Measurements from ENCODE around the gene FMNL2. TPM values are rescaled to one million over a fixed set of nuclear protein-coding genes. Genes with fewer than 3 reads are reported as not detected.
A peak's percentile ranks its signal among the peaks of the same experiment; 100 is the strongest.

Gene FMNL2
- total RNA-seq, 1 donor from 2014 or later, result 24.7 TPM

- DNase-seq (ENCODE audit: low read depth) (no peak), FAIRE-seq (no peak)
- no peaks in the 10 kb centered on the region for H3K36me3 ChIP-seq (ENCODE audit: control insufficient read depth, insufficient read depth, low read length)
- no peak overlapping the region for H3K4me3 ChIP-seq (ENCODE audit: low read depth, low read length)
- no peaks in the 10 kb centered on the region for H3K27me3 ChIP-seq (ENCODE audit: control insufficient read depth, insufficient read depth, low read length)
- no peak for TF ChIP-seq CTCF (IDR thresholded peaks at IDR 0.05; ENCODE audit: insufficient read depth, low read length, severe bottlenecking)
Observed at GRCh38 chr2:152342259-152343046, 7.5 kb downstream of the FMNL2 start.

GRCh38 chr2:152343426-152343825 lies 8.5 kb downstream of the FMNL2 start:
- Histone ChIP-seq H3K4me3 (ENCODE audit: low read depth, low read length) (no peak overlapping the region), H3K36me3 (ENCODE audit: control insufficient read depth, insufficient read depth, low read length) (no peaks in the 10 kb centered on the region), H3K27me3 (ENCODE audit: control insufficient read depth, insufficient read depth, low read length) (no peaks in the 10 kb centered on the region)
- TF ChIP-seq CTCF (IDR thresholded peaks at IDR 0.05; ENCODE audit: insufficient read depth, low read length, severe bottlenecking), result no peak
- FAIRE-seq (no peak), DNase-seq (ENCODE audit: low read depth) (no peak)

DNA sequence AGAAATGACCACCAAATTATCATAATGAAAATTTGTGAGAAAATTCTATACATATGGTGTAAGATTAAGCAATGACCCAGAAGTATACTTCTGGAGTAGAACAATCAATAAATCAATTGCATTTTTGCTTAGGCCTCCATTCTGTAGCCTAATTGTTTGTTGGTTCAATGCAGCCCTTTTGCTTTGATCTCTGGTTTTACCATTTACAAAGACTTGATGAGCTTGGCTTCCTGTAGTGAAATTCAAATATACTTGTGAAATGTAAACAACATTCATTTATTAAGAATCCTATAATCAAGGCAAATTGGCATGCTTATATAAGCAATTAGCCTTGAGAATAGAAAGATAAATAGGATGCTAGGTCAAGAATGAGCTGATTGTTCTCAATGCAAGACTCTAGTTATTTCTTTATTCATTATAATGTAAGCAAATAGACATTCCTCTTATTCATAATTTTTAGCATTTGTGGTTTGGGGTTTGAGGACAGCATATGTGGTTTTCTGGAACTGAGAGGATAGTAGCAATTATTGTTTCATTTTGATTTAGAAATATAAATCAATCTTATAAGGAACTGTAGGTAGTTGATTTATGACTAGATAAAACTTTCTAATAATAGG lies 9.7 kb downstream of the FMNL2 start:
- Histone ChIP-seq H3K4me3 (ENCODE audit: low read depth, low read length) (no peak overlapping the region), H3K27me3 (ENCODE audit: control insufficient read depth, insufficient read depth, low read length) (no peaks in the 10 kb centered on the region), H3K36me3 (ENCODE audit: control insufficient read depth, insufficient read depth, low read length) (no peaks in the 10 kb centered on the region)
- no peak for DNase-seq (ENCODE audit: low read depth)
- no peak for TF ChIP-seq CTCF (IDR thresholded peaks at IDR 0.05; ENCODE audit: insufficient read depth, low read length, severe bottlenecking)
- no peak for FAIRE-seq

- H3K27me3 ChIP-seq (ENCODE audit: control insufficient read depth, insufficient read depth, low read length), result no peaks in the 10 kb centered on the region
- TF ChIP-seq CTCF (IDR thresholded peaks at IDR 0.05; ENCODE audit: insufficient read depth, low read length, severe bottlenecking), result no peak
- DNase-seq (ENCODE audit: low read depth), result peak; percentile 56
- no peak overlapping the region for H3K4me3 ChIP-seq (ENCODE audit: low read depth, low read length)
- no peaks in the 10 kb centered on the region for H3K36me3 ChIP-seq (ENCODE audit: control insufficient read depth, insufficient read depth, low read length)
- FAIRE-seq, result no peak
Observed at GRCh38 chr2:152347076-152347475, 12.1 kb downstream of the FMNL2 start.

DNA sequence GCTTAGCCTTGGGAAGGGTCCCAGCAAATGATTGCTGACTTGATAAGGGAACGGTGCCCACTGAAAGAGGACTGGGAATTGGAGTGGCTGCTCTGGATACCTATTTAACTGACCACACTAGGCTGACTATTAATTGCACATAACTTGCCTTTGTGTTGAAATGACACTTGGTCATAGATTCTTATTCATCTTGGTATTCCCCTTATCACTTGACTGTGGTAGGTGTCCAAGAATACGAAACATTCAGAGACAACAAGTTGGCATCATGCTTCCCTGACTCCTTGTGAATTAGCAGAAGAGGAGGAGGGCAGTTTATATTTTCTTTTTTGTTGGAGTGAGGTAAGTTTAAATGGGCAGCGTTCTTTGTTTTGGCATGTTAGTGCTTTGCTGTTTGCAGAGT lies 13.4 kb downstream of the FMNL2 start:
- no peaks in the 10 kb centered on the region for H3K36me3 ChIP-seq (ENCODE audit: control insufficient read depth, insufficient read depth, low read length)
- FAIRE-seq (no peak), DNase-seq (ENCODE audit: low read depth) (peak; percentile 65)
- no peak overlapping the region for H3K4me3 ChIP-seq (ENCODE audit: low read depth, low read length)
- no peak for TF ChIP-seq CTCF (IDR thresholded peaks at IDR 0.05; ENCODE audit: insufficient read depth, low read length, severe bottlenecking)
- H3K27me3 ChIP-seq (ENCODE audit: control insufficient read depth, insufficient read depth, low read length), result no peaks in the 10 kb centered on the region
